ENCODE data around the gene IER5L.
A peak's percentile ranks its signal among the peaks of the same experiment; 100 is the strongest.

IER5L gene

DNA sequence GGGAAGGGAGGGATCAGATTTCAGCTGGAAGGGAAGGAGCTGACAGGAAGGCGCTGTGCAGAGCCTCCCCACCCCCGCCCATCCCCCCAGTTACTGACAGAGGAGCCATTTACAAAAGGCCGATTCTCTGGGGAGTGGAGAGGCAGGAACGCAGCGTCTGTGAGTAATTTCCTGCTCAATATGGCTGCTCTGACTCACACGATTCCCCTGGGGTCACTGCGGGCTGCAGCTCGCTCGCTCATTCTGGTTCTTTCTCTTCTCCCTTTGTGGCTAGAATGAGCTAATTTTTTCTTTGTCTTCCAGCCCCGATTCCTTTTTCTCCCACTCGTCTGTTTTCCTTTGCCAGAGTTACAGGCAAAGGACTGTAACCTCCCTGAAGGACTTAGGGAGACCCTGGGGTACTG, 38.1 kb downstream of the IER5L start (continued):
- no peak for TF ChIP-seq ZNF174 (tag by site-specific recombination; IDR thresholded peaks at IDR 0.05)
- peak; percentile 77 for TF ChIP-seq PRDM4 (tag by site-specific recombination; IDR thresholded peaks at IDR 0.05)
- no peak for TF ChIP-seq ZNF133 (tag by site-specific recombination; IDR thresholded peaks at IDR 0.05)
- no peak for TF ChIP-seq ZNF19 (tag by site-specific recombination; IDR thresholded peaks at IDR 0.05; ENCODE audit: low read depth)
- no peak for TF ChIP-seq ZNF544 (tag by site-specific recombination; IDR thresholded peaks at IDR 0.05)
- TF ChIP-seq YY1 (tag by site-specific recombination; IDR thresholded peaks at IDR 0.05), result peak; percentile 90
- no peak; the same call in 1 of the 2 replicates for TF ChIP-seq ZNF10 (tag by site-specific recombination; IDR thresholded peaks at IDR 0.05)
- TF ChIP-seq, protein P1, sequence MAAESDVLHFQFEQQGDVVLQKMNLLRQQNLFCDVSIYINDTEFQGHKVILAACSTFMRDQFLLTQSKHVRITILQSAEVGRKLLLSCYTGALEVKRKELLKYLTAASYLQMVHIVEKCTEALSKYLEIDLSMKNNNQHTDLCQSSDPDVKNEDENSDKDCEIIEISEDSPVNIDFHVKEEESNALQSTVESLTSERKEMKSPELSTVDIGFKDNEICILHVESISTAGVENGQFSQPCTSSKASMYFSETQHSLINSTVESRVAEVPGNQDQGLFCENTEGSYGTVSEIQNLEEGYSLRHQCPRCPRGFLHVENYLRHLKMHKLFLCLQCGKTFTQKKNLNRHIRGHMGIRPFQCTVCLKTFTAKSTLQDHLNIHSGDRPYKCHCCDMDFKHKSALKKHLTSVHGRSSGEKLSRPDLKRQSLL (tag by site-specific recombination; IDR thresholded peaks at IDR 0.05), result peak; percentile 16; the same call in 1 of the 2 replicates
- TF ChIP-seq TRIM28 (IDR thresholded peaks at IDR 0.05; ENCODE audit: borderline replicate concordance, low read length), result peak; percentile 92
- TF ChIP-seq, protein P2, sequence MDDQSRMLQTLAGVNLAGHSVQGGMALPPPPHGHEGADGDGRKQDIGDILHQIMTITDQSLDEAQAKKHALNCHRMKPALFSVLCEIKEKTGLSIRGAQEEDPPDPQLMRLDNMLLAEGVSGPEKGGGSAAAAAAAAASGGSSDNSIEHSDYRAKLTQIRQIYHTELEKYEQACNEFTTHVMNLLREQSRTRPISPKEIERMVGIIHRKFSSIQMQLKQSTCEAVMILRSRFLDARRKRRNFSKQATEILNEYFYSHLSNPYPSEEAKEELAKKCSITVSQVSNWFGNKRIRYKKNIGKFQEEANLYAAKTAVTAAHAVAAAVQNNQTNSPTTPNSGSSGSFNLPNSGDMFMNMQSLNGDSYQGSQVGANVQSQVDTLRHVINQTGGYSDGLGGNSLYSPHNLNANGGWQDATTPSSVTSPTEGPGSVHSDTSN (CRISPR knock-in tag; IDR thresholded peaks at IDR 0.05), result no peak
- no peak for TF ChIP-seq HOXD13 (CRISPR knock-in tag; IDR thresholded peaks at IDR 0.05; ENCODE audit: borderline replicate concordance)
- no peak for TF ChIP-seq ZFP41 (tag by site-specific recombination; IDR thresholded peaks at IDR 0.05; ENCODE audit: borderline replicate concordance)
- no peak for TF ChIP-seq ZFP37 (tag by site-specific recombination; IDR thresholded peaks at IDR 0.05)
- TF ChIP-seq ZBTB48 (tag by site-specific recombination; IDR thresholded peaks at IDR 0.05), result no peak; the same call in 1 of the 2 replicates
- TF ChIP-seq ZNF707 (tag by site-specific recombination; IDR thresholded peaks at IDR 0.05), result no peak
- TF ChIP-seq ZNF843 (tag by site-specific recombination; IDR thresholded peaks at IDR 0.05), result peak; percentile 79
- no peak for TF ChIP-seq ZNF311 (tag by site-specific recombination; IDR thresholded peaks at IDR 0.05; ENCODE audit: borderline replicate concordance)
- TF ChIP-seq BCL6B (tag by site-specific recombination; IDR thresholded peaks at IDR 0.05), result no peak
- peak; percentile 75; the same call in 1 of the 2 replicates for TF ChIP-seq GFI1B (tag by site-specific recombination; IDR thresholded peaks at IDR 0.05)
- TF ChIP-seq ZNF24 (tag by site-specific recombination; IDR thresholded peaks at IDR 0.05), result peak; percentile 49; the same call in 1 of the 2 replicates
- TF ChIP-seq MEIS1 (CRISPR knock-in tag; IDR thresholded peaks at IDR 0.05; ENCODE audit: borderline replicate concordance), result no peak
- TF ChIP-seq ZNF433 (tag by site-specific recombination; IDR thresholded peaks at IDR 0.05; ENCODE audit: low read depth), result no peak
- no peak for TF ChIP-seq ZNF302 (tag by site-specific recombination; IDR thresholded peaks at IDR 0.05; ENCODE audit: low read depth)
